GM12878 (cell line): ENCODE data around the gene ZSCAN10. TPM values are rescaled to one million over a fixed set of nuclear protein-coding genes. Genes with fewer than 3 reads are reported as not detected.
A peak's percentile ranks its signal among the peaks of the same experiment; 100 is the strongest.

Experiments
- ASH2L ChIP-seq: fragments of 300-600, 200-600 bp; sonication (generic); IDR thresholded peaks from 2 replicates; pipeline ENCODE4 v1.6.1; 2017; ENCODE audit warnings: low read depth, mild to moderate bottlenecking, borderline replicate concordance
- BHLHE40 ChIP-seq, 2 experiments: fragments of 450-650 bp in 1 of 2; IDR thresholded peaks; 2 replicates each; pipeline ENCODE4 v1.6.1; 2011 to 2017; ENCODE audit warnings: low read depth in 2 of 2, borderline replicate concordance in 1 of 2, improper control_type of control experiment in 1 of 2, low read length in 1 of 2, mild to moderate bottlenecking in 1 of 2
- CEBPB ChIP-seq, 2 experiments: fragments of 150-350 bp in 1 of 2; IDR thresholded peaks; 2 replicates each; pipeline ENCODE4 v1.6.1; 2012 to 2014; ENCODE audit warnings: low read depth in 2 of 2, low read length in 2 of 2, borderline replicate concordance in 1 of 2, inconsistent platforms in 1 of 2
- HDGF ChIP-seq: fragments of 450-650 bp; IDR thresholded peaks from 2 replicates; pipeline ENCODE4 v1.6.1; 2016; ENCODE audit warnings: antibody characterized with exemption
- HSF1 ChIP-seq: fragments of 150-350 bp; IDR thresholded peaks from 2 replicates; pipeline ENCODE4 v1.6.1; 2014; ENCODE audit warnings: mild to moderate bottlenecking, low read depth, low read length
- IKZF2 ChIP-seq, 2 experiments: fragments of 450-650 bp; IDR thresholded peaks; 2 replicates each; pipeline ENCODE4 v1.6.1; 2017; ENCODE audit warnings: mild to moderate bottlenecking in 2 of 2, moderate library complexity in 2 of 2
- KAT2A ChIP-seq: conservative IDR thresholded peaks from 2 replicates; pipeline ENCODE4 v1.6.1; 2011; ENCODE audit warnings: low read depth, low read length; ENCODE audit not compliant: control insufficient read depth
- MTA2 ChIP-seq: fragments of 450-650 bp; IDR thresholded peaks from 2 replicates; pipeline ENCODE4 v1.6.1; 2016; ENCODE audit warnings: low read depth, mild to moderate bottlenecking, moderate library complexity
- MXI1 ChIP-seq: fragments of 150-350 bp; IDR thresholded peaks from 2 replicates; pipeline ENCODE4 v1.6.1; 2011; ENCODE audit warnings: low read depth, mild to moderate bottlenecking, inconsistent platforms, low read length, improper control_type of control experiment
- MYB ChIP-seq: fragments of 150-350 bp; IDR thresholded peaks from 2 replicates; pipeline ENCODE4 v1.6.1; 2014; ENCODE audit warnings: mild to moderate bottlenecking, low read depth, low read length, borderline replicate concordance
- NFIC ChIP-seq: IDR thresholded peaks from 2 replicates; pipeline ENCODE4 v1.6.1; 2012; ENCODE audit warnings: low read depth, mild to moderate bottlenecking, inconsistent platforms, low read length, moderate library complexity
- POLR2AphosphoS5 ChIP-seq: IDR thresholded peaks from 2 replicates; pipeline ENCODE4 v1.6.1; 2011; ENCODE audit warnings: mild to moderate bottlenecking, low read length, inconsistent platforms
- RAD21 ChIP-seq: IDR thresholded peaks from 2 replicates; pipeline ENCODE4 v1.6.1; 2011; ENCODE audit warnings: mild to moderate bottlenecking, low read depth, low read length, moderate library complexity; ENCODE audit not compliant: insufficient read depth
- RAD51 ChIP-seq: fragments of 450-650 bp; IDR thresholded peaks from 2 replicates; pipeline ENCODE4 v1.6.1; 2016; ENCODE audit warnings: moderate library complexity, mild to moderate bottlenecking, inconsistent platforms
- SMAD5 ChIP-seq: IDR thresholded peaks from 2 replicates; pipeline ENCODE4 v1.6.1; 2016; ENCODE audit warnings: antibody characterized with exemption, low read depth
- SREBF2 ChIP-seq: IDR thresholded peaks from 2 replicates; pipeline ENCODE4 v1.6.1; 2012; ENCODE audit warnings: mild to moderate bottlenecking, low read length
- SUPT20H ChIP-seq: IDR thresholded peaks from 2 replicates; pipeline ENCODE4 v1.6.1; 2011; ENCODE audit warnings: low read depth, mild to moderate bottlenecking, low read length, moderate library complexity, borderline replicate concordance; ENCODE audit not compliant: control insufficient read depth
- TCF7 ChIP-seq: IDR thresholded peaks from 2 replicates; pipeline ENCODE4 v1.6.1; 2014; ENCODE audit warnings: antibody characterized with exemption, borderline replicate concordance
- ZSCAN29 ChIP-seq: fragments of 450-650 bp; IDR thresholded peaks from 2 replicates; pipeline ENCODE4 v1.6.1; 2017; ENCODE audit warnings: mild to moderate bottlenecking, moderate library complexity
- polyA plus RNA-seq, 11 experiments: library from polyadenylated mRNA; depleted of rRNA in 4 of 11; unstranded in 6 of 11; stranded (reverse) in 5 of 11; fragments of >200 nt; fragmentation: Nextera tagmentation in 4 of 11; fragmentation: Illumina TruSeq in 1 of 11; extraction: Ambion mirVana in 4 of 11; extraction: Trizol in 1 of 11; gene quantifications; 1 replicate in 1 of 11; 2 replicates in 10 of 11; pipeline versions ENCODE4 v1.2.1 to v1.2.3, GENCODE V29; 2011 to 2016; ENCODE audit warnings: inconsistent platforms in 2 of 11, missing spikeins in 2 of 11, low read depth in 1 of 11
- total RNA-seq, 4 experiments: library from RNA; depleted of rRNA in 3 of 4; stranded (reverse); fragments of >200 nt in 3 of 4; fragmentation: Illumina TruSeq in 1 of 4; extraction: Trizol in 1 of 4; gene quantifications; 2 replicates each; pipeline versions ENCODE4 v1.2.1 to v1.2.3, GENCODE V29; 2013 to 2021
- TF ChIP-seq, protein P1 (sequence below): fragments of 450-650 bp; IDR thresholded peaks from 2 replicates; pipeline ENCODE4 v1.6.1; 2016; ENCODE audit warnings: mild to moderate bottlenecking, moderate library complexity, borderline replicate concordance
- TF ChIP-seq, protein P2 (sequence below): IDR thresholded peaks from 2 replicates; pipeline ENCODE4 v1.6.1; 2011; ENCODE audit warnings: low read depth, low read length, improper control_type of control experiment, borderline replicate concordance
- TF ChIP-seq, protein P3 (sequence below), 3 experiments: IDR thresholded peaks in 2 of 3; conservative IDR thresholded peaks in 1 of 3; 2 replicates each; pipeline ENCODE4 v1.5.1; 2011; ENCODE audit warnings: low read depth in 3 of 3, low read length in 3 of 3, mild to moderate bottlenecking in 3 of 3, control low read depth in 2 of 3, moderate library complexity in 2 of 3, inconsistent platforms in 1 of 3, mixed read lengths in 1 of 3; ENCODE audit not compliant: control insufficient read depth in 2 of 3, insufficient read depth in 1 of 3; ENCODE audit errors: extremely low read depth in 1 of 3

Gene ZSCAN10
- total and polyA plus RNA-seq, 10 of the 15 experiments (the other 5 are each of a cell fraction or from before 2014, with no cell fraction given): 0.06 to 0.33 TPM; not detected in 8

GRCh38 chr16:3134338-3135125 is 35.4 kb upstream of the ZSCAN10 start, which contains the start of gene ZNF213 (continued):
- TF ChIP-seq, protein P1, sequence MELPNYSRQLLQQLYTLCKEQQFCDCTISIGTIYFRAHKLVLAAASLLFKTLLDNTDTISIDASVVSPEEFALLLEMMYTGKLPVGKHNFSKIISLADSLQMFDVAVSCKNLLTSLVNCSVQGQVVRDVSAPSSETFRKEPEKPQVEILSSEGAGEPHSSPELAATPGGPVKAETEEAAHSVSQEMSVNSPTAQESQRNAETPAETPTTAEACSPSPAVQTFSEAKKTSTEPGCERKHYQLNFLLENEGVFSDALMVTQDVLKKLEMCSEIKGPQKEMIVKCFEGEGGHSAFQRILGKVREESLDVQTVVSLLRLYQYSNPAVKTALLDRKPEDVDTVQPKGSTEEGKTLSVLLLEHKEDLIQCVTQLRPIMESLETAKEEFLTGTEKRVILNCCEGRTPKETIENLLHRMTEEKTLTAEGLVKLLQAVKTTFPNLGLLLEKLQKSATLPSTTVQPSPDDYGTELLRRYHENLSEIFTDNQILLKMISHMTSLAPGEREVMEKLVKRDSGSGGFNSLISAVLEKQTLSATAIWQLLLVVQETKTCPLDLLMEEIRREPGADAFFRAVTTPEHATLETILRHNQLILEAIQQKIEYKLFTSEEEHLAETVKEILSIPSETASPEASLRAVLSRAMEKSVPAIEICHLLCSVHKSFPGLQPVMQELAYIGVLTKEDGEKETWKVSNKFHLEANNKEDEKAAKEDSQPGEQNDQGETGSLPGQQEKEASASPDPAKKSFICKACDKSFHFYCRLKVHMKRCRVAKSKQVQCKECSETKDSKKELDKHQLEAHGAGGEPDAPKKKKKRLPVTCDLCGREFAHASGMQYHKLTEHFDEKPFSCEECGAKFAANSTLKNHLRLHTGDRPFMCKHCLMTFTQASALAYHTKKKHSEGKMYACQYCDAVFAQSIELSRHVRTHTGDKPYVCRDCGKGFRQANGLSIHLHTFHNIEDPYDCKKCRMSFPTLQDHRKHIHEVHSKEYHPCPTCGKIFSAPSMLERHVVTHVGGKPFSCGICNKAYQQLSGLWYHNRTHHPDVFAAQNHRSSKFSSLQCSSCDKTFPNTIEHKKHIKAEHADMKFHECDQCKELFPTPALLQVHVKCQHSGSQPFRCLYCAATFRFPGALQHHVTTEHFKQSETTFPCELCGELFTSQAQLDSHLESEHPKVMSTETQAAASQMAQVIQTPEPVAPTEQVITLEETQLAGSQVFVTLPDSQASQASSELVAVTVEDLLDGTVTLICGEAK: peak; percentile 85
- TF ChIP-seq ZSCAN29: no peak
- TF ChIP-seq, protein P2, sequence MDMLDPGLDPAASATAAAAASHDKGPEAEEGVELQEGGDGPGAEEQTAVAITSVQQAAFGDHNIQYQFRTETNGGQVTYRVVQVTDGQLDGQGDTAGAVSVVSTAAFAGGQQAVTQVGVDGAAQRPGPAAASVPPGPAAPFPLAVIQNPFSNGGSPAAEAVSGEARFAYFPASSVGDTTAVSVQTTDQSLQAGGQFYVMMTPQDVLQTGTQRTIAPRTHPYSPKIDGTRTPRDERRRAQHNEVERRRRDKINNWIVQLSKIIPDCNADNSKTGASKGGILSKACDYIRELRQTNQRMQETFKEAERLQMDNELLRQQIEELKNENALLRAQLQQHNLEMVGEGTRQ: no peak
- no peak for TF ChIP-seq NFIC
- TF ChIP-seq MYB: no peak
- TF ChIP-seq RAD21: no peak
- no peak for TF ChIP-seq SUPT20H
- TF ChIP-seq IKZF2 (IDR thresholded peaks at IDR 0.05): no peak
- no peak for TF ChIP-seq KAT2A
- no peak for TF ChIP-seq BHLHE40 (IDR thresholded peaks at IDR 0.05; ENCODE audit: borderline replicate concordance in 1 of 2, low read depth in 2 of 2, low read length in 1 of 2)
- TF ChIP-seq SMAD5: peak; percentile 76; the same call in 1 of the 2 replicates
- TF ChIP-seq CEBPB (IDR thresholded peaks at IDR 0.05; ENCODE audit: borderline replicate concordance in 1 of 2, low read depth in 2 of 2, low read length in 2 of 2): no peak
- peak; percentile 10; the same call in 1 of the 2 replicates for TF ChIP-seq MXI1
- TF ChIP-seq MTA2: no peak
- no peak for TF ChIP-seq TCF7
- no peak for TF ChIP-seq HSF1
- TF ChIP-seq SREBF2: no peak
- peak; percentile 90 for TF ChIP-seq POLR2AphosphoS5
- no peak for TF ChIP-seq RAD51
- TF ChIP-seq, protein P3, sequence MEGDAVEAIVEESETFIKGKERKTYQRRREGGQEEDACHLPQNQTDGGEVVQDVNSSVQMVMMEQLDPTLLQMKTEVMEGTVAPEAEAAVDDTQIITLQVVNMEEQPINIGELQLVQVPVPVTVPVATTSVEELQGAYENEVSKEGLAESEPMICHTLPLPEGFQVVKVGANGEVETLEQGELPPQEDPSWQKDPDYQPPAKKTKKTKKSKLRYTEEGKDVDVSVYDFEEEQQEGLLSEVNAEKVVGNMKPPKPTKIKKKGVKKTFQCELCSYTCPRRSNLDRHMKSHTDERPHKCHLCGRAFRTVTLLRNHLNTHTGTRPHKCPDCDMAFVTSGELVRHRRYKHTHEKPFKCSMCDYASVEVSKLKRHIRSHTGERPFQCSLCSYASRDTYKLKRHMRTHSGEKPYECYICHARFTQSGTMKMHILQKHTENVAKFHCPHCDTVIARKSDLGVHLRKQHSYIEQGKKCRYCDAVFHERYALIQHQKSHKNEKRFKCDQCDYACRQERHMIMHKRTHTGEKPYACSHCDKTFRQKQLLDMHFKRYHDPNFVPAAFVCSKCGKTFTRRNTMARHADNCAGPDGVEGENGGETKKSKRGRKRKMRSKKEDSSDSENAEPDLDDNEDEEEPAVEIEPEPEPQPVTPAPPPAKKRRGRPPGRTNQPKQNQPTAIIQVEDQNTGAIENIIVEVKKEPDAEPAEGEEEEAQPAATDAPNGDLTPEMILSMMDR (IDR thresholded peaks at IDR 0.05 in 2 of 3, conservative IDR thresholded peaks at IDR 0.05 in 1 of 3; ENCODE audit: control insufficient read depth in 2 of 3, extremely low read depth in 1 of 3, insufficient read depth in 1 of 3, low read depth in 3 of 3, low read length in 3 of 3): no peak
- no peak for TF ChIP-seq HDGF
- TF ChIP-seq ASH2L: no peak
